Left renal pelvis (tissue), 4 donors: ENCODE results near the gene ZNF561. TPM values are rescaled to one million over a fixed set of nuclear protein-coding genes. Genes with fewer than 3 reads are reported as not detected.
"Not testable (repeated sequence)": the region's sequence is repeated elsewhere in the genome, so short reads cannot be mapped to it uniquely, and the experiment has no call there.

Source experiments
- DNase-seq, 4 donors: peaks; one replicate each; pipeline ENCODE4 v3.0.0-alpha.2; 2013; ENCODE audit warnings: low read depth in 4 of 4, low spot score in 3 of 4
- polyA plus RNA-seq, 4 donors: library from polyadenylated mRNA; unstranded; fragments of 120-200 nt; gene quantifications; one replicate each; pipeline ENCODE4 v1.2.1, GENCODE V29; 2013; ENCODE audit not compliant: insufficient read length in 4 of 4

ZNF561 gene
- polyA plus RNA-seq, 4 donors = 53.9 to 62.5 (median 61.6) TPM

DNA sequence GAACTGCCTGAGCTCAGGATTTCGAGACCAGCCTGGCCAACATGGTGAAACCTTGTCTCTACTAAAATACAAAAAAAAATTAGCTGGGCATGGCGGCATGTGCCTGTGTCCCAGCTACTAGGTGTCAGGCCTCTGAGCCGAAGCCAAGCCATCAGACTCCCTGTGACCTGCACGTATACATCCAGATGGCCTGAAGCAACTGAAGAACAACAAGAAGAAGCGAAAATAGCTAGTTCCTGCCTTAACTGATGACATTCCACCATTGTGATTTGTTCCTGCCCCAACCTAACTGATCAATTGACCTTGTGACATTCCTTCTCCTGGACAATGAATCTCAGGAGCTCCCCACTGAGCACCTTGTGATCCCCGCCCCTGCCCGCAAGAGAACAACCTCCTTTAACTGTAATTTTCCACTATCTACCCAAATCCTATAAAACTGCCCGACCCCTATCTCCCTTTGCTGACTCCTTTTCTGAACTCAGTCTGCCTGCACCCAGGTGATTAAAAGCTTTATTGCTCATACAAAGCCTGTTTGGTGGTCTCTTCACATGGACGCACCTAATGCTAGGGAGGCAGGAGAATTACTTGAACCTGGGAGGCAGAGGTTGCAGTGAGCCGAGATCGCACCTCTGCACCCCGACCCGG lies 38.8 kb downstream of the ZNF561 start:
- DNase-seq = not testable (repeated sequence)

DNA sequence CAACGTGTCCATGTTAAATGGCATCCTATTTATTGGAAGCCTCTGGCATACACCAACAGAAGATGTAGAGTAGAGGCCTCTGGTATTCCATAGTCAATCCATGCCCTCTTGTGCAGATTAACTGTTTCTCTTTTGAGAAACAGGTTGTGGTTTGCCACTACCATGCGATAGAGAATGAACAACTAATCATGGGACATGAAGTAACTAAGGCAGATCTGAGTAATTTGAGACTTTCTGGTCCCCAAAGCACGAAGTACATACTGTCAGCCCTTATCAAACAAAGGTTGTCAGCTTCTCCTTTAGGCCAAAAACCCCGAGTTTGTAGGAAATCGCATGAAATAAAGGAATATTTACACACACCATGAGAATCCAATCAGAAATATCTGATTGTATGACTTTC lies 40.3 kb downstream of the ZNF561 start:
- DNase-seq = no peak

DNA sequence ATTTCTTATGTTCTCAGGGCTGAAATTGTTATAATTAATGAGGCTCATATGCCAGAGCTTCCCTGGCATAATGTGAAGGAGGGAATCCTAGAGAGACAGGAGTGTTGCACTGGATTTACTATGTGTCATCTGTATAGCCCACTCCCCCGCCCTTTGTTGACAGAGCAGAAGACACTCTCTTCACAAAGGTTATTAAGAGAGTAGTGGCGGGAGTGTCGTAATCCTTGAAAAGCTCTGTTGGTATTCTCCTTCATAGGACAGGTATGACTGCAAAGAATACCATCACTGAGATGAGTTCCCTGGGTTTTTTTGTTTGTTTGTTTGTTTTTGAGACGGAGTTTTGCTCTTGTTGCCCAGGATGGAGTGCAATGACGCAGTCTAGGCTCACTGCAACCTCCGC lies 50.8 kb downstream of the ZNF561 start:
- no peak for DNase-seq

DNA sequence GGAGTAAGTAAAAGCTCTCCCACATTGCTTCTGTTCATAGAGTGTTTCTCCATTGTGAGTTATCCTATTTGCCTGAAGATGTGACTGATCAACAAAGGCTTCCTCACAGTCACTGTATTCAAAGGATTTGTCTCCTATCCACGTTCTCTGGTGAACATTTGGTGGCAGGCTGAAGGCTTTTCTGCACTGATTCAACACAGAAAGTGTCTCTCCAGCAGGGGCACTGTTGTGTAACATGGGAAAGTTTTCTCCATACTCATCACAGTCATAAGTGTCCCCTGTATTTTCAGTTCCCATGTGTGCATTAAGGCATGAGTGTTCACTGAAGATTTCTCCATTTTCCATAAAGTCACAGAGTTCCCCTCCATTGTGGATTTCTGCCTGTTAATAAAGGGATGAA lies 54.3 kb downstream of the ZNF561 start:
- DNase-seq = no peak

DNA sequence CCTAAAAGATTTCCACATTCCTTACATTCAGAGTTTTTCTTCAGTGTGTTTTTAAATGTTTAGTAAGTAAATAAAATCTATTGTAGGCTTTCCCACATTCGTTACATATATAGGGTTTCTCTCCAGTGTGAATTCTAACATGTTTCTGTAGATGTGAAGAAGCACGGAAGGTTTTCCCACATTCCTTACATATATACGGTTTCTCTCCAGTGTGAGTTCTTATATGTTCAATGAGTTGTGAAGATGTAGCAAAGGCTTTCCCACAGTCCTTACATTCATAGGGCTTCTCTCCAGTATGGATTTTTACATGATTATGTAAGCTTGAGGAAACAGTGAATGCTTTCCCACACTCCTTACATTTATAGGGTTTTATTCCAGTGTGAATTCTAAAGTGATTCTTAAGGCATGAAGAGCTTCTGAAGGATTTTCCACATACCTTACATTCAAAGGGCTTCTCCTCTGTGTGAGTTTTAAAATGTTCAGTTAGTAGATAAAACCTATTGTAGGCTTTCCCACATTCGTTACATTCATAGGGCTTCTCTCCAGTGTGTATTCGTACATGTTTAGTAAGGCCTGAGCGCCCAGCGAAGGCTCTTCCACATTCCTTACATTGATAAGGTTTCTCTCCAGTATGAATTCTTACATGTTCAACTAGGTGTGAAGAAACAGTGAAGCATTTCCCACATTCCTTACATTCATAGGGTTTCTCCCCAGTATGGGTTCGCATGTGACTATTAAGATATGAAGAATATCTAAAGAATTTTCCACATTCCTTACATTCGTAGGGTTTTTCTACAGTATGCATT lies 54.9 kb downstream of the ZNF561 start:
- no peak for DNase-seq

Other genes with a start within 250 kb of the ZNF561 start
- 10 to 100 TPM; 32.7 to 60.9 (median 40.1) TPM for gene ZNF266, start 185.7 kb downstream of the ZNF561 start, polyA plus RNA-seq
- under 1 TPM; 0.26 to 0.90 (median 0.66) TPM for gene ZNF560, start 122.6 kb downstream of the ZNF561 start, polyA plus RNA-seq
- gene ZNF426, start 82.6 kb downstream of the ZNF561 start, polyA plus RNA-seq = 10 to 100 TPM; 19.6 to 27.5 (median 23.0) TPM
- gene ZNF121, start 36.7 kb downstream of the ZNF561 start, polyA plus RNA-seq = 10 to 100 TPM in 3 of 4 donors, 1 to 10 TPM in 1; 9.5 to 24.3 (median 20.4) TPM
- gene ZNF562, start 53.9 kb upstream of the ZNF561 start, polyA plus RNA-seq = 10 to 100 TPM; 20.9 to 28.0 (median 24.9) TPM
- 10 to 100 TPM; 16.3 to 34.3 (median 21.7) TPM for gene ZNF846, start 147.5 kb upstream of the ZNF561 start, polyA plus RNA-seq
- 10 to 100 TPM; 26.2 to 39.6 (median 30.9) TPM for gene FBXL12, start 197.8 kb upstream of the ZNF561 start, polyA plus RNA-seq
- gene UBL5, start 206.7 kb upstream of the ZNF561 start, polyA plus RNA-seq = 100 to 1,000 TPM; 217 to 297 (median 282) TPM
- 10 to 100 TPM; 45.8 to 73.3 (median 48.4) TPM for gene PIN1, start 214.1 kb upstream of the ZNF561 start, polyA plus RNA-seq